HEK293 (cell line): ENCODE measurements around the gene GJB3.

ENCODE experiments used
- CTCF ChIA-PET: fragments of 350-600 bp; formaldehyde crosslinking; extraction: SDS; loops from one replicate; lab custom pipeline; 2021; ENCODE audit warnings: antibody characterized with exemption; lab: Yijun Ruan, JAX
- POLR2A ChIA-PET: fragments of 300-600 bp; formaldehyde crosslinking; extraction: SDS; loops from one replicate; lab custom pipeline; 2020; ENCODE audit warnings: antibody characterized with exemption, inconsistent platforms; lab: Yijun Ruan, JAX
- H3K27ac ChIP-seq: fragments of 200-500 bp; sonication (Bioruptor generic); 2 replicates; pipeline ENCODE4 v1.5.1; 2014; ENCODE audit warnings: low read depth, low read length, control low read depth, inconsistent platforms; ENCODE audit errors: extremely low read depth
- H3K36me3 ChIP-seq, 2 experiments: fragments of 200-500 bp in 1 of 2; sonication (Bioruptor generic) in 1 of 2; 1 replicate in 1 of 2; 2 replicates in 1 of 2; pipeline ENCODE4 v1.5.1; 2014 to 2017; ENCODE audit warnings: inconsistent platforms in 2 of 2, low read length in 2 of 2; ENCODE audit not compliant: control insufficient read depth in 2 of 2, insufficient read depth in 1 of 2
- H3K4me1 ChIP-seq: fragments of 200-500 bp; sonication (Bioruptor generic); 2 replicates; pipeline ENCODE4 v1.5.1; 2014; ENCODE audit warnings: mild to moderate bottlenecking, low read length, inconsistent platforms; ENCODE audit not compliant: control insufficient read depth, insufficient read depth
- H3K4me3 ChIP-seq: 2 replicates; pipeline ENCODE4 v1.5.1; 2011; ENCODE audit warnings: low read depth, mild to moderate bottlenecking, control low read depth, low read length, moderate library complexity
- H3K9me3 ChIP-seq: fragments of 200-500 bp; sonication (Bioruptor generic); 2 replicates; pipeline ENCODE4 v1.5.1; 2014; ENCODE audit warnings: low read depth, low read length, inconsistent platforms; ENCODE audit not compliant: control insufficient read depth, insufficient read depth
- ATF2 ChIP-seq: fragments of 450-650 bp; formaldehyde crosslinking; IDR thresholded peaks from 2 replicates; pipeline ENCODE4 v1.5.1; 2016; ENCODE audit warnings: missing biosample characterization, missing genetic modification characterization, low read depth
- HIC1 ChIP-seq: fragments of 450-650 bp; formaldehyde crosslinking; IDR thresholded peaks from 2 replicates; pipeline ENCODE4 v1.5.1; 2016; ENCODE audit warnings: missing biosample characterization, missing genetic modification characterization
- KLF8 ChIP-seq: fragments of 450-650 bp; formaldehyde crosslinking; IDR thresholded peaks from 2 replicates; pipeline ENCODE4 v1.5.1; 2016; ENCODE audit warnings: missing biosample characterization, missing genetic modification characterization
- MEIS1 ChIP-seq: sonication (generic); formaldehyde crosslinking; IDR thresholded peaks from 2 replicates; pipeline ENCODE4 v1.8.1; 2022; ENCODE audit warnings: missing genetic modification reagents, mild to moderate bottlenecking, borderline replicate concordance
- SCRT2 ChIP-seq: fragments of 450-650 bp; formaldehyde crosslinking; IDR thresholded peaks from 2 replicates; pipeline ENCODE4 v1.5.1; 2016; ENCODE audit warnings: missing biosample characterization, missing genetic modification characterization
- SP7 ChIP-seq: fragments of 450-650 bp; formaldehyde crosslinking; IDR thresholded peaks from 2 replicates; pipeline ENCODE4 v1.5.1; 2016; ENCODE audit warnings: missing biosample characterization, missing genetic modification characterization
- TCF7L2 ChIP-seq: IDR thresholded peaks from 2 replicates; pipeline ENCODE4 v1.6.1; 2011; ENCODE audit warnings: low read depth, mild to moderate bottlenecking, inconsistent platforms, low read length, moderate library complexity, borderline replicate concordance
- TRIM28 ChIP-seq: IDR thresholded peaks from 2 replicates; pipeline ENCODE4 v1.6.1; 2011; ENCODE audit warnings: low read length, control low read depth, borderline replicate concordance
- ZBTB26 ChIP-seq: fragments of 450-650 bp; formaldehyde crosslinking; optimal IDR thresholded peaks from 2 replicates; pipeline ENCODE3; 2016; ENCODE audit warnings: missing biosample characterization, mild to moderate bottlenecking, missing genetic modification characterization
- ZBTB44 ChIP-seq: fragments of 450-650 bp; IDR thresholded peaks from 2 replicates; pipeline ENCODE4 v1.5.1; 2018; ENCODE audit warnings: missing biosample characterization, mild to moderate bottlenecking, missing genetic modification characterization
- ZNF138 ChIP-seq: fragments of 450-650 bp; formaldehyde crosslinking; IDR thresholded peaks from 2 replicates; pipeline ENCODE4 v1.5.1; 2016; ENCODE audit warnings: missing biosample characterization, missing genetic modification characterization, borderline replicate concordance
- ZNF175 ChIP-seq: fragments of 450-650 bp; formaldehyde crosslinking; IDR thresholded peaks from 2 replicates; pipeline ENCODE4 v1.5.1; 2016; ENCODE audit warnings: missing biosample characterization, missing genetic modification characterization
- ZNF394 ChIP-seq: fragments of 450-650 bp; formaldehyde crosslinking; IDR thresholded peaks from 2 replicates; pipeline ENCODE4 v1.5.1; 2016; ENCODE audit warnings: missing biosample characterization, missing genetic modification characterization, mild to moderate bottlenecking, moderate library complexity, borderline replicate concordance
- ZNF670 ChIP-seq: fragments of 450-650 bp; formaldehyde crosslinking; IDR thresholded peaks from 2 replicates; pipeline ENCODE4 v1.5.1; 2016; ENCODE audit warnings: missing biosample characterization, missing genetic modification characterization, low read depth
- ZNF677 ChIP-seq: fragments of 450-650 bp; IDR thresholded peaks from 2 replicates; pipeline ENCODE4 v1.5.0; 2018; ENCODE audit warnings: missing biosample characterization, mild to moderate bottlenecking, missing genetic modification characterization, moderate library complexity
- ZNF704 ChIP-seq: fragments of 450-650 bp; formaldehyde crosslinking; IDR thresholded peaks from 2 replicates; pipeline ENCODE4 v1.5.1; 2016; ENCODE audit warnings: missing biosample characterization, missing genetic modification characterization
- ZNF747 ChIP-seq: fragments of 450-650 bp; formaldehyde crosslinking; IDR thresholded peaks from 2 replicates; pipeline ENCODE4 v1.5.1; 2016; ENCODE audit warnings: missing biosample characterization, missing genetic modification characterization
- ZXDB ChIP-seq: fragments of 450-650 bp; formaldehyde crosslinking; IDR thresholded peaks from 2 replicates; pipeline ENCODE4 v1.5.1; 2016; ENCODE audit warnings: missing biosample characterization, missing genetic modification characterization

Gene GJB3

GRCh38 chr1:34796990-34797389 lies 16.0 kb downstream of the GJB3 start (continued):
- TF ChIP-seq ATF2 (tag by site-specific recombination): no peak

- H3K36me3 ChIP-seq: no peaks in the 10 kb centered on the region
- no peak overlapping the region for H3K4me3 ChIP-seq
- H3K27ac ChIP-seq: no peak overlapping the region
- TF ChIP-seq ZNF138 (no peak), ZBTB26 (tag by site-specific recombination) (no peak), SCRT2 (tag by site-specific recombination) (no peak), ZNF747 (tag by site-specific recombination) (no peak), ZXDB (tag by site-specific recombination) (no peak), SP7 (tag by site-specific recombination) (no peak), ZNF704 (tag by site-specific recombination) (no peak), ZNF670 (tag by site-specific recombination) (no peak), HIC1 (tag by site-specific recombination) (no peak), TCF7L2 (no peak), ZBTB44 (tag by site-specific recombination) (no peak), MEIS1 (CRISPR knock-in tag) (no peak), ZNF394 (no peak), KLF8 (tag by site-specific recombination) (no peak), TRIM28 (no peak), ZNF677 (no peak), ZNF175 (tag by site-specific recombination) (no peak)
- H3K9me3 ChIP-seq: no peaks in the 10 kb centered on the region
- POLR2A ChIA-PET: no interaction called here
- H3K4me1 ChIP-seq: no peaks in the 10 kb centered on the region
- CTCF ChIA-PET: no interaction called here
These were observed 19.2 kb downstream of the GJB3 start for GRCh38 chr1:34800214-34800613.
